ENCODE measurements around the gene DLAT.
"Not testable (repeated sequence)": the region's sequence is repeated elsewhere in the genome, so short reads cannot be mapped to it uniquely, and the experiment has no call there.

DLAT gene

DNA sequence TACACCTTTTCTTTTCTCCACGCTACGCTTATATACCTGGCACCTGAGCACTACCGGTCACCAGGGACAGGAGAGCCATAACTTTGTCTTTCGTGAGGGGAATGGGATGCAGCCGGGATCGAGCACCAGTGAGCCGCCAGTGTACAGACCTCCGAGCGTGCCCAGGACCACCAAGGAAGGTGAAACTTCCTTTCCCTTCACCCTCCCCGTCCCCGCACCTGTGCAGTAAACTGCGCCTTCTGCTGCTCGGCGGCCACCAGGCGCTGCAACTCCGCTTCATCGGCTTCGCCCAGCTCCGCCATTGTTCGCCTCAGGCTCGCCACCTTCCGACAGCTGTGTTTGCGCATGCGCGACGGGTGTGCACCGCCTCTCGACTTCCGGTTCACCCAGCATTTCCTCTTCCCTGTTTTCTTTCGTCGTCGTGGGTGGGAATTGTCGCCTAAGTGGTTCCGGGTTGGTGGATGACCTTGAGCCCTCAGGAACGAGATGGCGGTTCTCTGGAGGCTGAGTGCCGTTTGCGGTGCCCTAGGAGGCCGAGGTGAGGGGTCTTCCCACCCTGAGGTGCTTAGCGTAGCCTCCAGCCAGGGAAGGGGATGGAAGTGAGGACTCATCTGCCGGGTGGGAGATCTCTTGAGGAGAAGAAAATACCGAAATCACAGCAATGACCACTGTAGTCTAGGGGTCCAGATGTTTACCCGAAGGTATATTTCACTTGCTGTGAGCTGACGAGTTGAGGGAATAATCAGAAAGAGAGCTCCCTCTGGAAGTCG lies 61.4 kb downstream of the DLAT start, which contains the start of the genes SDHD and TIMM8B:
Gene SDHD, plus strand, starts transcription at position 452 of the 770 bp plus-strand sequence. Its CDS starts 35 bp downstream, at position 487.
Gene TIMM8B, minus strand, starts transcription at position 335 of the 770 bp plus-strand sequence. Its CDS starts 33 bp downstream, at position 302.
- peaks cover 14% of the 10 kb centered on the region; the same call in 1 of the 2 replicates for H3K36me3 ChIP-seq (ENCODE audit: control insufficient read depth, insufficient read depth, low read length)
- WGBS (ENCODE audit: insufficient coverage, insufficient read length): no CpG with 5 or more reads among the region's 45 CpGs

DNA sequence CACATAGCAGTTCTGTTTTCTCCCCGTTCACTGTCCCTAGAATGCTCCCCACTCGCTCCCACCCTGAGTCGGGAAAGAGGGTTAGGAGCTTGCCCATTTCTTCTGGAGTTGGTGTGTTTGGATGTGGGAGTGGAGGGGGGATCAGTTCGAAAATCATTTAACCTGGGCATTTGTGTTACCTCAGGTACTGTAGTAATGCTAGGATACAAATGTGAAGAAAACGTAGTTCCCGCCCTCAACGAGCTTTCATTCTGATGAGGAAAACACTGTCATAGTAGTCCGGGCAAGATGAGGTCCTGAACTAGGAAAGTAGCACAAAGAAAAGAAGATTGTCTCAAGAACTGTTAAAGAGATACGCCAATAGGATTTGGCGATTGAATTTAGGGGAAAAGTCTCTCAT lies 62.0 kb downstream of the DLAT start:
- Histone ChIP-seq H3K4me3 (ENCODE audit: low read length) (peak overlapping the region; percentile 81), H3K9me3 (ENCODE audit: control insufficient read depth, insufficient read depth, low read length) (no peaks in the 10 kb centered on the region), H3K4me1 (ENCODE audit: control insufficient read depth, insufficient read depth, low read length) (no peaks in the 10 kb centered on the region), H3K27me3 (ENCODE audit: control insufficient read depth, insufficient read depth, low read length) (no peaks in the 10 kb centered on the region), H3K36me3 (ENCODE audit: control insufficient read depth, insufficient read depth, low read length) (peaks cover 14% of the 10 kb centered on the region; the same call in 1 of the 2 replicates), H3K27ac (ENCODE audit: low read length) (no peak overlapping the region)
- no peak for DNase-seq (ENCODE audit: low read depth, low spot score)
- no CpG with 5 or more reads among the region's 10 CpGs for WGBS (ENCODE audit: insufficient coverage, insufficient read length)

More for the DNA sequence above, 61.4 kb downstream of the DLAT start, which contains the start of the genes SDHD and TIMM8B:
- Histone ChIP-seq H3K27ac (ENCODE audit: low read length) (no peak within 1 kb of the TSS), H3K9me3 (ENCODE audit: control insufficient read depth, insufficient read depth, low read length) (no peaks in the 10 kb centered on the region), H3K4me3 (ENCODE audit: low read length) (peak within 1 kb of the TSS; percentile 81), H3K27me3 (ENCODE audit: control insufficient read depth, insufficient read depth, low read length) (no peaks in the 10 kb centered on the region), H3K4me1 (ENCODE audit: control insufficient read depth, insufficient read depth, low read length) (no peaks in the 10 kb centered on the region)
- peak; percentile 89 for DNase-seq (ENCODE audit: low read depth, low spot score)

DNA sequence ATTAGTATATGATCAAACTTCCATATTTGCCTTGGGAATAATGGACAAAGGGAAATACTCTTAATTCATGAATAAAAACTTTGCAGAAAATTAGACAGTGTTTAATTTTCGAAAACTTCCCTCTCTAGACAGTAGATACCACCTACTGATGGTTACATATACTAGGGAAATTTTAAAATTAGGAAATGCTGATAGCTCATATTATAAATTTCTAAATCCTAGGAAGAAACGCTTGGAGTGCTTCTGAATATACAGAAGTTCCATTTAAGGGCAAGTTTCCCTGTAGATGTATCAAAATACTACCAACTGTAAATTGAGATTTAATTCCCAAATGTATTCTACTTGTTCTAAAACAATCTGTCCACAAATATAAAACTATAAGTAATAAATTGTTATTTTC lies 70.1 kb downstream of the DLAT start:
- H3K4me3 ChIP-seq (ENCODE audit: low read length); DNase-seq (ENCODE audit: low read depth, low spot score); H3K27me3 ChIP-seq (ENCODE audit: control insufficient read depth, insufficient read depth, low read length); H3K36me3 ChIP-seq (ENCODE audit: control insufficient read depth, insufficient read depth, low read length); H3K27ac ChIP-seq (ENCODE audit: low read length); H3K9me3 ChIP-seq (ENCODE audit: control insufficient read depth, insufficient read depth, low read length); H3K4me1 ChIP-seq (ENCODE audit: control insufficient read depth, insufficient read depth, low read length): not testable (repeated sequence)
- WGBS (ENCODE audit: insufficient coverage, insufficient read length): no CpG with 5 or more reads among the region's 2 CpGs

DNA sequence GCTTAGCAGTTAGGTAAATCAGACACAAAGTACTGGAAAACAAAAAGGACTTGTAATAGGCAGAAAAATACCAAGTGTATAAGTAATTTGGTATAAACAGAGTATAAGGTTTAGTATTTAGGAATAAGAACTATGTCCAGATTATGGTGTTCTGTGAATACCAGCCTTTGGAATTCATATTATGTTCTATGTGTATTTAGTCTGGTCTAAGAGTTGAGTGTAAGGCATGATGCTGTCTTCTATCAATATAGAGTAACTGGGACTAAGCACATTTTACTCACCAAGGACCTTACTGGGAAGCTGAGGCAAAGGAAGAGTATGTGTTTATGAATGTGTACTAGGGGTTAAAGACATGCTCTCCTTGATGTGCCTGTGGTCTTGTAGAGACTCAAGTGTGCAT lies 71.0 kb downstream of the DLAT start:
- H3K27ac ChIP-seq (ENCODE audit: low read length): no peak overlapping the region
- no peak for DNase-seq (ENCODE audit: low read depth, low spot score)

DNA sequence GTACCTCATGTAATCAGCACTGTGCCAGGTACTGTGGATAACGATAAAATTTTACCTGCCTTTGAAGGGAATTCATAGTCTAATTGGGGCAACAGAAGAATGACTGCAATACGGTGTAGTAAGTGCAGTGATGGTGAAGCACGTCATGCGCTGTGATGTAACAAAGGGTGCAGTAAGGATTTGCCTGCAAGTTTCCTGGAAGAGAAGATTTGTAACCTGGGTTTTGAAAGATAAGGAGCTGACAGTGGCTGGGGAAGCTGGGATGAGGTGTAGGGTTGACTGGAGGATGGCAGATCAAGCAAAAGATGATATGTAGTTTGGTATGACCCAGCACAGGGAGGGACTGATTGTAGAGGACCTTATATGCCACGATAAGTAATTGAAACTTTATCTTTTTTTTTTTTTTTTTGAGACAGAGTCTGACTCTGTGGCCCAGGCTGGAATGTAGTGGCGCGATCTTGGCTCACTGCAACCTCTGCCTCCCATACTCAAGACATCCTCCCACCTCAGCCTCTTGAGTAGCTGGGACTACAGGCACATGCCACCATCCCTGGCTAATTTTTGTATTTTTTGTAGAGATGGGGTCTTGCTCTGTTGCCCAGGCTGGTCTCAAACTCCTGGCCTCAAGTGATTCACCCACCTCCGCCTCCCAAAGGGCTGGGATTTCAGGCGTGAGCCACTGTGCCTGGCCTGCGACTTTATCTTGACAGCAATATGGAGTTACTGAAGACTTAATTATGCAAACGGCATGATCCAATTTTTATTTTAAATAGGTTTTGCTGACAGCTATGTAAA lies 72.7 kb downstream of the DLAT start:
- Histone ChIP-seq H3K27me3 (ENCODE audit: control insufficient read depth, insufficient read depth, low read length) (no peaks in the 10 kb centered on the region), H3K4me3 (ENCODE audit: low read length) (no peak overlapping the region), H3K4me1 (ENCODE audit: control insufficient read depth, insufficient read depth, low read length) (no peaks in the 10 kb centered on the region), H3K27ac (ENCODE audit: low read length) (no peak overlapping the region), H3K36me3 (ENCODE audit: control insufficient read depth, insufficient read depth, low read length) (peaks cover 4% of the 10 kb centered on the region; the same call in 1 of the 2 replicates), H3K9me3 (ENCODE audit: control insufficient read depth, insufficient read depth, low read length) (no peaks in the 10 kb centered on the region)
- WGBS (ENCODE audit: insufficient coverage, insufficient read length): no CpG with 5 or more reads among the region's 11 CpGs
- DNase-seq (ENCODE audit: low read depth, low spot score): no peak

More for the DNA sequence above, 71.0 kb downstream of the DLAT start:
- Histone ChIP-seq H3K27me3 (ENCODE audit: control insufficient read depth, insufficient read depth, low read length) (no peaks in the 10 kb centered on the region), H3K36me3 (ENCODE audit: control insufficient read depth, insufficient read depth, low read length) (peaks cover 4% of the 10 kb centered on the region; the same call in 1 of the 2 replicates), H3K4me3 (ENCODE audit: low read length) (no peak overlapping the region), H3K9me3 (ENCODE audit: control insufficient read depth, insufficient read depth, low read length) (no peaks in the 10 kb centered on the region), H3K4me1 (ENCODE audit: control insufficient read depth, insufficient read depth, low read length) (no peaks in the 10 kb centered on the region)

DNA sequence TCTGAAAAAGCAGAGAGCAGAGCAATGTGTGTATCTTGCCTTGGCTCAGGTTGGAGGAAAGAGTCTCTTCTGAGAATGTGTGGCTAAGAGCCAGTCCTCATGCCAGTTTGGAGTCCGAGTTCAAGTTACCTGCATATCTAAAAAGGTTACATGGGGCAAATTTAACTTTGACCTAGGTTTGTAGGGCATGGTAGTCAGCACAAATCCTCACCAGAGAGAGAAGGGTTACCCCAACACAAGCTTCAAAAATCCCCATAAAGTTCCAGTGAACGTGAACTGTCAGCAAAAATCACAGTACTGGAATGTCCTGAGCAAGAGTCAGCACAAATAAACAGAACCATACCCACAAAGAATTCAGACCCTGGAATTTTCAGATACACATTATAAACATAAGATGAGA lies 75.3 kb downstream of the DLAT start:
- Histone ChIP-seq H3K27ac (ENCODE audit: low read length) (no peak overlapping the region), H3K4me1 (ENCODE audit: control insufficient read depth, insufficient read depth, low read length) (no peaks in the 10 kb centered on the region), H3K4me3 (ENCODE audit: low read length) (no peak overlapping the region), H3K36me3 (ENCODE audit: control insufficient read depth, insufficient read depth, low read length) (peaks cover 4% of the 10 kb centered on the region; the same call in 1 of the 2 replicates), H3K9me3 (ENCODE audit: control insufficient read depth, insufficient read depth, low read length) (no peaks in the 10 kb centered on the region), H3K27me3 (ENCODE audit: control insufficient read depth, insufficient read depth, low read length) (no peaks in the 10 kb centered on the region)
- DNase-seq (ENCODE audit: low read depth, low spot score): no peak
- no CpG with 5 or more reads among the region's 2 CpGs for WGBS (ENCODE audit: insufficient coverage, insufficient read length)

DNA sequence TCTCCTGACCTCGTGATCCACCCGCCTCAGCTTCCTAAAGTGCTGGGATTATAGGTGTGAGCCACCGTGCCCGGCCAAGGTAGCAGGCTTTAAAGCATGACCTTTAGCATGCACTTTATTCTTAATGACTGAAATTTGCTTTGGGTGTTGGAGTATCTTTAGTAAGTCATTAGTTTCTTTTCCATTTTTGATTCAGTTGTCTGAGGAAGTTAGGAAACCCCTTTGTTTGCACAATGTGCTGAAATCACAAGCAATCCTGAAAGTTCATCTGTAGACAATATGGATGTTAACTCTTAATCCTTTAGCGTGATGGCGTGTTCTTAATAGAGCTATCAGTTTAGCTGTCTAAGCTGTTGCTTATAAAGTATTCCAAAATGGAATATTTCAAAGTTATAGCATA lies 78.2 kb downstream of the DLAT start:
- H3K4me1 ChIP-seq (ENCODE audit: control insufficient read depth, insufficient read depth, low read length): no peaks in the 10 kb centered on the region
- H3K36me3 ChIP-seq (ENCODE audit: control insufficient read depth, insufficient read depth, low read length): no peaks in the 10 kb centered on the region
- DNase-seq (ENCODE audit: low read depth, low spot score): no peak
- H3K4me3 ChIP-seq (ENCODE audit: low read length): no peak overlapping the region
- H3K9me3 ChIP-seq (ENCODE audit: control insufficient read depth, insufficient read depth, low read length): no peaks in the 10 kb centered on the region
- H3K27ac ChIP-seq (ENCODE audit: low read length): no peak overlapping the region
- WGBS (ENCODE audit: insufficient coverage, insufficient read length): no CpG with 5 or more reads among the region's 6 CpGs
- no peaks in the 10 kb centered on the region for H3K27me3 ChIP-seq (ENCODE audit: control insufficient read depth, insufficient read depth, low read length)

DNA sequence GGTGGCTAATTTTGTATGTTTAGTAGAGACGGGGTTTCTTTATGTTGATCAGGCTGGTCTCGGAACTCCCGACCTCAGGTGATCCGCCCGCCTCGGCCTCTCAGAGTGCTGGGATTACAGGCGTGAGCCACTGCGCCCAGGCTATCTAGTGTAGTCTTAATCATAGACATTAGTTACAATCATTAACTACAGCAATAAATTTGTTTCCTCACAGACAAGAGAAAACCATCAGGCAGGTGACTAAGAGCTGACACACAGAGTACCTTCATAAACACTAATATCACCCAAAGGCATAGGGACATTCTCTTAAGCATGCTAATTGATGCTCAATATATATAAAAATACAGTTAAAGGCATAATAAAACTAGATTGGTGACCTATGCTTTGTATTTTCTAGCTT lies 80.9 kb downstream of the DLAT start:
- H3K27ac ChIP-seq (ENCODE audit: low read length): no peak overlapping the region
- no CpG with 5 or more reads among the region's 8 CpGs for WGBS (ENCODE audit: insufficient coverage, insufficient read length)
- no peak for DNase-seq (ENCODE audit: low read depth, low spot score)
- H3K9me3 ChIP-seq (ENCODE audit: control insufficient read depth, insufficient read depth, low read length): no peaks in the 10 kb centered on the region
- no peaks in the 10 kb centered on the region for H3K36me3 ChIP-seq (ENCODE audit: control insufficient read depth, insufficient read depth, low read length)
- H3K27me3 ChIP-seq (ENCODE audit: control insufficient read depth, insufficient read depth, low read length): no peaks in the 10 kb centered on the region
- H3K4me3 ChIP-seq (ENCODE audit: low read length): no peak overlapping the region
- no peaks in the 10 kb centered on the region for H3K4me1 ChIP-seq (ENCODE audit: control insufficient read depth, insufficient read depth, low read length)
